Measurements from ENCODE around the gene DNAJC30. TPM values are rescaled to one million over a fixed set of nuclear protein-coding genes. Genes with fewer than 3 reads are reported as not detected.
"Not testable (repeated sequence)": the region's sequence is repeated elsewhere in the genome, so short reads cannot be mapped to it uniquely, and the experiment has no call there.

The DNAJC30 gene
- total RNA-seq, 2 donors from 2014 or later = 6.2 to 7.7 TPM

DNA sequence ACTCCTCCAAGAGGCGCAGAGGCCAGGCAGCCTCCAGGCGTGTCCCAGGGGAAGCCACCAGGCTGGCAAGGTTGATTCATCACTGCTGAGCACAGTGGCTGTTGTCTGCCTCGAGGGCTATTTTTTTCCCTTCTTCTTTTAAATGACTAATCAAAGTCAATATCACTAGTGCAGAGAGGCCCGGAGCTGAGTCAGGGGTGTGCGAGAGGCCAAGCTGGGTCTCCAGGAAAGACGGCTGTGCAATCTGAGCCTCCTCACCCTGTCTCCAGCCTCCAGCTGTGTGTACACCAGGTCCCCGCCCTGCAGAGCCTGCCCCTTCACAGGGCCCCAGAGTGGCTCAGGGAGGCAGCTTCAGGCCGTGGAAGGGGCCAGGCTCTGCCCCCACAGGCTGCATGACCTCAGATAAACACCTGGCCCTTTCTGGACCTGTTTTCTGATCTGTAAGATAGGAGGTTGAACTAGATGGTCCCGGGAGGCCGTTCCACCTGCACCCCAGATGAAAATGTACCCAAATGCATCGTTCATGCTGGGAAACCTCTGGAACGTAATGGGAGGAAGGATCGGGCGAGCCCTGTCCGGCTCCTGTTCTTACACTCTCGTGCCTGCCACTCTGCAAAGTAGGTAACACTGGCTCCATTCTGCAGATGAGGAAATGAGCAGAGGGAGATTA, 32.5 kb upstream of the DNAJC30 start:
- no peak for DNase-seq (ENCODE audit: low spot score)
- intact Hi-C loops (cut with DNase I) = no loop called here

DNA sequence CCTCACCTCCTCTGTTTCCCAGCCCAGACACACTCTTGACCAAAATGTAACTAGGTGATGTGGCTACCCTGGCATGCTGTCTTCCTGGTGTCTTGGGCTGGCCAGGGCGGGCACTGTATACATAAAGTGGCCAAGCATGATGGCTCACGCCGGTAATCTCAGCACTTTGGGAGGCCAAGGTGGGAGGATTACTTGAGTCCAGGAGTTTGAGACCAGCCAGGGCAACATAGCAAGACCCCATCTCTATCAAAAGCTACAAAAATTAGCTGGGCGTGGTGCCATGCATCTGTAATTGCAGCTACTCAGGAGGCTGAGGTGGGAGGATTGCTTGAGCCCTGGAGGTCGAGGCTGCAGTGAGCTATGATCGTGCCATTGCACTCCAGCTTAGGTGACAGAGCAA, 30.1 kb upstream of the DNAJC30 start:
- DNase-seq (ENCODE audit: low spot score); intact Hi-C loops (cut with DNase I): not testable (repeated sequence)

DNA sequence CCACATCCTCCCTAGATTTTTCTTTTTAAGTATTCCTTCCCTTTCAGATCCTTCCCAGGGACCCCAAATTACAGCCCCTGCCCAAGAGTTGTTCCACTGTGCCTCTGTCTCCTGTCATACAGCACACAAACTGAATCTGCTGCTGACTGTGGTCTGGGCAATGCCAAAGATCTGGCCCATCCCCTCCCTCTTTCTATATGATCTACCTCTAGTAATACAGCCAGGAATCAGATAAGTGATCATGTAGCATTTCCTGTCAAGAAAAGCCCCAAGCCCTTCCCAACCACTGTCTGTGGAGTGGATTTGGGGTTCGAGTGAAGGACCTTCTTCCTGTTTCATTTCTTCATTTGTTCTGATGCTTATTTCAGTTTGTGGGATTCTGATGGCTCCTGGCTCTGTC, 29.5 kb upstream of the DNAJC30 start:
- no peak for DNase-seq (ENCODE audit: low spot score)
- intact Hi-C loops (cut with DNase I) = no loop called here

DNA sequence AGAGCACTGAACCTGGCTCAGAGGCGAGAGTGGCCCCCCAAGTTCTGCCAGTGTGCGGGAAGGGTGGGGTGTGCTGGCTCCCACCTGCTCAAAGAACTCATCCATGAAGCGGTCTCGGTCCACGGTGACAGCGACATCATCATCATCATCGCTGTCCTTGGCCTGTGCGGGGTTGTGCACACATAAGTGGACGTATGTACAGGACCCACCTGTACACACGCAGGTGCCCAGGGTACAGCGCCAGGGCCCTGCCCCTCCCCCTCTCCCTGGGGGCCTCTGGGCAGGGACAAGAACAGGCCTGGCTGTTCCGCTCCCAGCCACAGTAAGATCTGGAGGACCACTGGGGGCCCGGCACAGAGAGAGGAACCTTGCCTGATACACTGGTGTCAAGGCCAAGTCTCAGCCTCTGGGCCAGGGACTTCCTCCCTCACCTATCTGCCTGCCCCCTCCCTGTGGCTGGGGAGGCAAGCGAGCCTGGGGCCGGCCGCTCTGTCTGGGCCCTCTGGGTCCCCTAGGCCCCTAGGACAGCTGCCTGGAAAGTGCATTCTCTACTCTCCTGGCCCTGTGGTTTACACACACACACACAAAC, 25.8 kb upstream of the DNAJC30 start:
- DNase-seq (ENCODE audit: low spot score) = no peak
- intact Hi-C loops (cut with DNase I) = no loop called here

DNA sequence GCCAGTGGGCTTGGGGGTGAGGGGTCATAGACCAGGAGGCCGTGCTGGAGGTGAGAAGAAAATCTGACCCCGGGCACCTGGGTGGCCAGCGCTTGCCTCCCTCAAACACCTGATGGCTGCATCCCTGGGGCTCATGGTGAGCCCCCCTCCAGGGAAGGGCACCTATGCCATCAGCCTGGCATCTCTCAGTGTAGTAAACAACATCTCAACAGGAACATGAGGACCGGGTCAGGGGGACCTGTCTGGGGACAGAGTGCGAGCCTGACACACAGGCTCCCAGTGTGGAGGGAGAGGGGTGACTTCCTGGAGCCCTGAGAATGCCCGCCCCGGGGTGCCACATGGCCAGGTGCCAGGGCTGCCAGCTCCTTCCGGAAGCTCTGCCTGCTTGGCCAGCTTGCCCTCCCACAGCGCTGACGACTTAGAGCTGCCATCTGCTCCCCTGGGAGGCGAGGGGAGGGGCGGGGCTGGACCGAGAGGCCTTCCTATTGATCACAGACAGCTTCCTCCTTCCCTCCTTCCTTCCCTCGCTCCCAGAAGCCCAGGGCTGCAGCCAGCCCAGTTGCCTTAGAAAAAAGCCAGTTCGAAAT, 23.9 kb upstream of the DNAJC30 start:
- intact Hi-C loops (cut with DNase I) = no loop called here
- DNase-seq (ENCODE audit: low spot score) = no peak

DNA sequence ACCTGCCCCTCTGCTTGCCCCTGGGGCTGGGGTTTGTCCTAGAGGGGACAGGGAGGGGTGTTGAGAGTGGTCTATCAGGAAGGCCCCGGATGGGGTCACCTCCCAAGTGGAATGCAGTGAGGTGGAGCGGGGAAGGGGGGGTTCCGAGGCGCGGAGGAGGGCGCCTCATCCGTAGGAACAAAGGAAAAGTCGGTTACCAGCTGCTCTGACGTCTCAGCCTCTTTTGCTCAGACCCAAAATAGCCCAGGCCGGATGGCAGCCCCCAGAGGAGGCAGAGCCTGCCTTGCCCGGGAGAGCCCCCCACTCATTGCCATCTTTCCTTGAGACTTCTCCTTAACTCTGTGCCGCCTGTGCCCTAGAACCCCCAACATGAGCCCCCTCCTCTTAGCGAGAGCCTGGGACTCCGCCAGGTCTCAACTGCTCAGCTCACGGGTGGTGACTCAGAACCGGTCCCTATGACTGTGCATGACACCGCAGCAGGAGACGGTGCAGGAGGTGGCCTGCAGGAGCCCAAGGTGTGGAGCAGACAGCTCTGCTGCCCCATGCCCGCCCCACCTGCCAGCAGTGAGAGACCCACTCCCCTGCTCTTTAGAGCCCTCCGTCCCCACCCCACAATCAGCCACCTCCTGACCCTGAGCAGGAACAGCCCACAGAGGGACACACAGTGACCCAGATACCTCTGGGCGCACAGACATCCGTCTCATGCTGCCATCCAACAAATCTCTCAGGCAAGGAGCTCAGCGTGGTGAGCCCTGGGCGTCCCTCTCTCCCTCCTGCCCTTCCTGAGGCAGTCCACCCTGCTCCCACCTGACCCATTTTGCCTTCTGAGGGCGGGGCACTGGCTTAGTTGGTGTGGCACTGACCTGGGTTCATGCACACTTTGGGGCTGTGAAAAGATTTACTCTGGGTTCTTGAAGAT, 23.1 kb upstream of the DNAJC30 start:
- intact Hi-C loops (cut with DNase I) = no loop called here

DNA sequence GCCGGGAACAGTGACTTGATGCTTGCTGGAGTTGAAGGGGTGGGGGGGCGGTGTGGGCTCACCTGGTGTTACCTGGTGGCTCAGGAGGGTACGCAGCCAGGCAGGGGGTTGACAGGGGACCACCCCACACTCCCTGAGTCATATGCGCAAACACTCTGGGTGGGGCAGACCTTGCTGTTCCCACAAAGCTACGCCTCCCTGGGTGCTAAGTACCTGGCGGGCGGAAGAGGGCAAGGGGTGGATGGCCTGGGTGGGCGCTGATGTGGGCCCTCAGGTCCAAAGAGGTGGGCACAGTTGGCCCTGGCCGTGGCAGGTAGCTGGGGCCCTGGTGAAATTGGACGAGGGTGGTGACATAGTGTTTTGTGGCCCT, 22.3 kb upstream of the DNAJC30 start:
- intact Hi-C loops (cut with DNase I) = no loop called here
- DNase-seq (ENCODE audit: low spot score) = no peak

More for the DNA sequence above, 23.1 kb upstream of the DNAJC30 start:
- no peak for DNase-seq (ENCODE audit: low spot score)

DNA sequence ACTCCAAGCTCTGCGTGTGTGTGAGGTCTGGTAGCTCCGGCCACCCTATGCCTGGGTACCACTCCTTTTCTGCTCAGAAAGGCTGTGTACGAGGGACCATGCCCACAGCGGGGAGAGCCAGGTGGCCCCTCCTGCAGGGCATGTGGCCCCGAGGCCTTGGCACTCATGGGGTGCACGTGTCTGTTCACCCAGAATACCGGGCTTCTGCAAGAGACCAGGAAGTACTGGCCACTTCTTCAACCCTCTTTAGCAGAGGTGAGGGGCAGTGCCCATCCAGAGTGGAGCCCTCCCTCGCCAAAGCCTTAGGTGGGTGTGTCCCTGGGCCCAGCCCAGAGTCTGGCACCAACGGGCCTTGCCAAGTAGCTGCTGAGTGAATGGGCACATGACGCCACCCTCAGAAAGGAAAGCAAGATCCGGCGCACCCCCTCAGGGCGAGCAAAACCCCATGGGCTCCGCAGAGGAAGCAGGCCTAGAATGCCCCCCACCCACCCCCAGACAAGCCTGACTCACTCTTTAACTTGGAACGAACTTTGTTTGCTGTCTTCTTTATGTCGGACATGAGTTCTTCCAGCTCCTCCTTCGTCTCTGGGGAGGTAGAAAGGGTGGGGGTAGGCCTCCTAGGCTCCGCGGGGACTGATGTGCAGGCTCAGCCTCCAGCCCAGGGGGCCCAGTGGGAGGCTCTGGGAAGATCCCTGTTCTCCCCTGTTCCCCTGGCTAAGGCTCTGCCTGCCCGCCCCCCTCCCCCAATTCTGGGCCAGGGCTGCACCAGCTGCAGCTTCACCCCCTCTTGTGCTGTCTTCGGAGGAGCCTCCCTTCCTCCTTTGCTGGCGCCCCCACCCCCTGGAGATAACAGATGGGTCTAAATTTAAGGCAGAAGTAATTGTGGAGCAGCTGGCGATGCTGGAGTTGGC, 21.6 kb upstream of the DNAJC30 start:
- intact Hi-C loops (cut with DNase I) = no loop called here
- no peak for DNase-seq (ENCODE audit: low spot score)

DNA sequence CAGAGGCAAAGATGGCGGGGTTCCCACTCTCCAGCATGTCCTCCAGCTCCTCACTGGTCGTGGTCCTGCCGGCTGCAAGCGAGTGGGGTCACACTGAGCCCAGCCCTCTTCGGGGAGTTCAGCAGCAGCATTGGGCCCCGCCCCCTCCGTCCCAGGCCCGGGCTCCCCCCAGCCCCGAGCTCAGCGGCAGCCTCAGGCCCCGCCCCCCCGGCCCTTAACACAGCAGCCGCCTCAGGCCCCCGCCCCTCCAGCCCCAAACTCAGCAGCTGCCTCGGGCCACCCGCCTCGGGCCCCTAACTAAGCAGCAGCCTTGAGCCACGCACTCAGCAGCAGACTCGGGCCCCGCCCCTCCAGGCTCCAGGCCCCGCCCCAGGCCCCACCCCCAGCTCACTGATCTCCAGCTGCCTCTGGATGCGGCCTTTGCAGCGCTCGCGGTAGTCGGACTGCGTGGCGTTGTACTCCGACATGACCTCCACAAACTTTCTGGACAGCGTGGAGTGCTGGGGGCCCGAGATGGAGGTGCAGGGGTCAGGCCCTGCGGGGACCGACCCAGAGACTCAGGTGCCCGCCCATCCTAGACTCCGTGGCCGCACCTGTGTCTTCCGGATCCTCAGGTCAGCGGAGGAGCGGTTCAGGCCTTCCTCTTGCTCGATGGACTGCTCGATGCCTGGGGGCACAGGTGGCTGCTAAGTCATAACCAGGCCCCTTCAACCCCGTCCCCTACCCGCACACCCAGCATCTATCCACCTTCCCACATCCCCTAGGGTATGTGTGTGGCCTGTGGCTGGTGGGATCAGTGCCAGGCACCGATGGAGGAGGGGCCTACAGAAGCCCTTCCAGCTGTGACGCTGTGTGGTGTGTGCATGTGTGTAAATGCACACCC, 20.7 kb upstream of the DNAJC30 start:
- intact Hi-C loops (cut with DNase I) = no loop called here
- DNase-seq (ENCODE audit: low spot score) = peak; percentile 88

DNA sequence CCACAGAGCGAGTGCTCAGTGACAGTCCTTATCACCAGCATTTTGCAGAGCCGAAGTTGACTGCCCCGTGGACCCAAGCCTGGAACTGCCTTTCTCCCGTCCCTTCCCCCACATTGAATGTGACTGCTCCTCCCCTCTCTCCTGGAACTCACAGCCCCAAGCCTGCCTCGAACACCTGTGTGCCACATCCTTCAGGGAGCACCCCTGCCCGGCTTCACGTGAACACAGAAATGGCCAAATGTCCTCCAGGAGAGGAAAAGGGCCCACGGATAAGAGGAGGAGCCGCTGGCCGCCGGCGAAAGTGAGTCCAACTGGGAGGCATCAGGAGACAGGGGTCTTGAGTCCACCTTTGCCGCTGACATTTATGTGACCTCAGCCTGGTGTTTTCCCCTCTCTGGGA, 20.0 kb upstream of the DNAJC30 start:
- intact Hi-C loops (cut with DNase I) = no loop called here
- no peak for DNase-seq (ENCODE audit: low spot score)

DNA sequence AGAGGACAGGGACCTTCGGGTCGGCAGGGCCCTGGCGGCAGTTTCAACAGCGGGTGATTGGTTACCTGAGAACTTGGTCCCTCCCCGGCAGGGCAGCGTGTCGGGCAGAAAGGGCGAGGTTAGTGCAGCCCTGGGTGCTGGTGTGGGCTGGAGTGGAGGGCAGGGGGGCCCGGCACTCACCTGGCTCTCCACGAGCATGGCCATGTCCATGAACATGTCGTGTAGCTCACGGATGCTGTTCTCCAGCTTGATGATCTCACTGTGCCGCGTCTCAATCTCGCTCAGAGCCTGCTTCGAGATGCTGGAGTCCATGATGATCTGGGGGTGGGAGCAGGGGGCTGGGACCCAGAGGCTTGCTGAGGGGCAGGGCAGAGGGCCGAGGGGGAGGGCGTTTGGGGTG, 19.4 kb upstream of the DNAJC30 start:
- DNase-seq (ENCODE audit: low spot score) = no peak
- intact Hi-C loops (cut with DNase I) = no loop called here

DNA sequence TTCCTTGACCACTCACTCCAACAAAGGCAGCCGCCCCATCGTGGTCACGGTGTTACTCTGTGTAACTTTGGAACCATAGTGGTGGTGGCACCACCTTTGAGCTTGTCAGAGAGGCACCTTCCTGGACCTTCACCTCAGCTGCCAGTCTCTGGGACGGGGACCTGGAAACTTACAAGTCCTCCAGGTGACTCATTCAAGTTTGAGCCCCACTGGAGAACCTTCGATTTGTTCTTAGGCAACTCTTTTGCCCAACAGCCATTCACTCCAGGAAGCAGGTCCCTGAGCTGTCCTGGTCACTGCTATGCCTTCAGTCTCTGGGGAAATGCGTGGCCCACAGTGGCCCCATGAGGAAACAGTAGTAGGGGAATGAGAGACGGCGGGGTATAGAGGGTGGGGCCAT, 19.0 kb upstream of the DNAJC30 start:
- DNase-seq (ENCODE audit: low spot score) = no peak
- intact Hi-C loops (cut with DNase I) = no loop called here

DNA sequence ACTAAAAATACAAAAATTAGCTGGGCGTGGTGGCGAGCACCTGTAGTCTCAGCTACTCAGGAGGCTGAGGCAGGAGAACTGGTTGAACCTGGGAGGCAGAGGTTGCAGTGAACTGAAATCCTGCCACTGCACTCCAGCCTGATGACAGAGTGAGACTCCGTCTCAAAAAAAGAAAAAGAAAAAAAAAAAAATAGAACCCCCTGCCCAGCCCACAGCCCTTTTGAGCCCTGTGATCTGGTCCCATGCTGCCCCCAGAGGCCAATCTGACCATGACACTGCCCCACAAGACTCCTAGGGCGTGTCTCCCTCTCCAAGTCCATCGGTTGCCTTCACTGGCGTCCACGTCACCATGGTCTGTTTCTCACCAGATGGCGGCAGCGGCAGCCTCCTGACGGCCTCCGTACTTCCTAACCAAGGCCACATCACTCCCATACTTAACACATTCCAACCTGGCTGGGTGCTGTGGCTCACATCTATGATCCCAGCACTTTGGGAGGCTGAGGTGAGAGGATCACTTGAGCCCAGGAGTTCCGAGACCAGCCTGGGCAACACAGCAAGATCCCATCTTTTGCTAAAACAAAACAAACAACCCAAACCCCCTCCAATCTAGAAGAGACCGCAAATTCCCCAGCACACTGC, 18.2 kb upstream of the DNAJC30 start:
- intact Hi-C loops (cut with DNase I) = no loop called here
- no peak for DNase-seq (ENCODE audit: low spot score)

DNA sequence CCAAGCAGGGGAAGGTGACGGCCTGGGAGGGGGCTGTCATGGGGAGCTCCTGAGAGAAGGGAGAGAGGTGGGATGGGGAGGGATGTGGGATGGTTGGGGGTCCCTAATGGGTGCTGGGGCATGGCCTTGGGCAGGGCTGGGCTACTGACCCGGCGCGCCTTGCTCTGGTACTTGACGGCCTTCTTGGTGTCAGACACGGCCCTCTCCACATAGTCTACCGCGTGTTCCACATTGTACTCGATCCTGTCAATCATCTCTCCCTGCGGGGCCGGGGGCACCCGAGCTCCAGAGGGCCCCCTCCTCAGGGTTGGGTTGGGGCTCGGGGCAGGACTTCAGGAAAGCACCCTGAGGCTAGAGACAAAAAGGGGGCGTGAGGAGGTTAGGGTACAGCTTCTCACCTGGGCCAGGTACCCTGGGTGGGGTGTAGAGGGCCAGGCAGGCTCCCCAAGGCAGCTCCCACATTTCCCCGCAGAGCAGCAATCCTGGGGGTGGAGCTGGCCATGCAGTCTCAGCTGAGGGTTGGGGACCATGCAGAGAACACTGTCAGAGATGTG, 17.4 kb upstream of the DNAJC30 start:
- intact Hi-C loops (cut with DNase I) = no loop called here
- DNase-seq (ENCODE audit: low spot score) = no peak

DNA sequence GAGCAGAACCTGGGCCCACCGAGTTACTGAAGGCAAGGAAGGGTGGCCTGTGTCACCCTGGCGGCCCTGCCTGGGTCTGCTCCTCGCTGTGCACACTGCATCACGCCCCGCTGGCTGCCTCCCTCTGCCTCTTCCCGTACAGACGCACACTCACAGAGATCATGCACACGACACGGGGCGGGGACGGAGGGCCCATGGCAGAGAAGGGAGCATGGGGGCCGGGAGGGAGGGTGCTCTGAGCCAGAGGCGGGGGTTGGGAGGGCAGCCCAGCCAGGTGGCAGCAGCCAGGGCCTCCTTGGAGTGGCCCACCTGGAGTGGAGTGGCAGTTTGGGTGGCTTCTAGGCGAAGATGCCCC, 16.8 kb upstream of the DNAJC30 start:
- intact Hi-C loops (cut with DNase I) = no loop called here

DNA sequence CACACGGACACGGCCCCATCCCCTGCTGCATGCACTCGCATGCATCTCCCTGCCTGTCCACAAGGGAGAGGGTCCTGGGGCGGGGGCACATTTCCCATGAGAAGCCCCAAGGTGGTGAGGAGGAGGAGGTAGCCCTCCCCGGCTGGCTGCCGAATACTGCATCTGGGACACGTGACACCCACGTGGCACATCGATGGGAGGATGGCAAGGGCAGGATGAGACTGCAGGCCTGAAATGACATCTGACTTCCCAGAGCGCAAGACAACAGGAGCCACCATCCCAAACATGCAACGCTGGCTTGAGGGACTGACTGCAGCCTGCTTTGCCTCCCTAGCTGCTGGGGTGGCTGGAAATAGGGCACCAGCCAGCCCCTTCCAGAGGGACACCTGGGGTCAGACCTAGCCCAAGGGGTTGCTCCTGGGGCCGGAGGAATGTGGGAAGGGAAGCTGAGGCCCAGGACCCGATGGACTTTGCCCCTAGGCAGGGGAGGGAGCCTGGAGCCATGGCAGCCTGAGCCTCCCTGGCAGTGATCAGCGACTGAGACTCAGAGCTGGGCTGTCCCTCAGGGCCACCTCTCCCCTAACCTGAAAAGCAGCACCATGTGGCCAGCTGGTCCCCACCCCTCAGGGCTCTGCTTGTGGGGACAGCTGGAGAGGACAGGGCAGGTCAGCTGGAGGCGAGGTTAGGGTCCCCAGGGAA, 16.3 kb upstream of the DNAJC30 start:
- DNase-seq (ENCODE audit: low spot score) = no peak
- intact Hi-C loops (cut with DNase I) = no loop called here

More for the DNA sequence above, 16.8 kb upstream of the DNAJC30 start:
- no peak for DNase-seq (ENCODE audit: low spot score)

DNA sequence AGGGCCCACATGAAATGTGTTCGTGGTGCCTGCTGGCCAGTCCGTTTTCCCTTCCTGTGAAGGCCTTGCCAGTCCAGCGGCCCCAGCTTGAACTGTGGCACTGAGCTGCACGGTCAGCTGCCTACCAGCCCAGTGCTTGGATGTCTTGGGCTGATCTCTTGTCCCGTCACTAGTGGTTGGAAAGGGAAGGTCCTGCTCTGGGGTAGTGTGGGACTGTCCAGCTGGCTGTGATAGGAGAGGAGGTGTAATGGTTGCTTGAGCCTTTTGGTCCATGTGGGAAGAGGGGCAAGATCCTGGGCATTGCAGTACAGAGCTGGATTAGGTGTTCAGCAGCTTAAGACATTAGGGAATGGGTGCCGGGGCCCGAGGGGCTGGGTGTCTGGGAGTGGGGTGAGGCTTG, 15.2 kb upstream of the DNAJC30 start:
- intact Hi-C loops (cut with DNase I) = no loop called here
- DNase-seq (ENCODE audit: low spot score) = no peak

Data from posterior vena cava (tissue), 2 donors.